K562 (cell line): ENCODE results near the gene BTBD2. TPM values are rescaled to one million over a fixed set of nuclear protein-coding genes. Genes with fewer than 3 reads are reported as not detected.

ENCODE experiments used
- ATAC-seq: fragments of 200-7000 bp; cut with Tn5 transposase; 3 replicates; pipeline ENCODE4 v1.9.1; 2020; ENCODE audit warnings: moderate library complexity
- BruUV-seq: library from RNA; stranded (reverse); fragments of 400-500 nt; replicated peaks from 2 replicates; lab custom pipeline; 2021; lab: Mats Ljungman, UMichigan
- CTCF ChIA-PET: fragments of 300-600 bp; formaldehyde crosslinking; extraction: SDS; loops from one replicate; lab custom pipeline; 2021; ENCODE audit warnings: low intra/inter-chr PET ratio; lab: Yijun Ruan, JAX
- POLR2A ChIA-PET: fragments of 300-600, 350-650 bp; sonication (Branson Sonifier 250); formaldehyde crosslinking; extraction: SDS; loops from one replicate; lab custom pipeline; 2021; ENCODE audit warnings: antibody characterized with exemption, inconsistent platforms; lab: Yijun Ruan, JAX
- DNase-seq, 4 experiments: peaks; one replicate each; pipeline versions ENCODE4 v3.0.0 to v3.0.0-alpha.2; 2011 to 2018; ENCODE audit warnings: low spot score in 3 of 4, mixed read lengths in 3 of 4; ENCODE audit errors: extremely low read depth in 1 of 4
- FAIRE-seq: peaks from 2 replicates; lab custom pipeline; 2011; peaks lifted over from hg19 to GRCh38; lab: Jason Lieb, UNC
- H2AFZ ChIP-seq: 2 replicates; pipeline ENCODE4 v1.6.0; 2011; ENCODE audit warnings: low read depth, low read length, control low read depth, inconsistent platforms
- H3K27ac ChIP-seq: fragments of 200-600 bp; 3 replicates; pipeline ENCODE4 v1.8.0; 2011; ENCODE audit warnings: low read depth, mild to moderate bottlenecking, control low read depth, inconsistent platforms, low read length, moderate library complexity, mixed read lengths; ENCODE audit errors: extremely low read depth
- H3K27me3 ChIP-seq, 2 experiments: fragments of 300-600 bp in 1 of 2; 2 replicates in 1 of 2; 3 replicates in 1 of 2; pipeline versions ENCODE4 v1.6.0 to v1.8.0; 2011; ENCODE audit warnings: inconsistent platforms in 2 of 2, low read length in 2 of 2, mild to moderate bottlenecking in 1 of 2, mixed read lengths in 1 of 2, moderate library complexity in 1 of 2; ENCODE audit not compliant: control insufficient read depth in 2 of 2, insufficient read depth in 2 of 2
- H3K36me3 ChIP-seq: fragments of 300-600 bp; 3 replicates; pipeline ENCODE4 v1.8.0; 2011; ENCODE audit warnings: mild to moderate bottlenecking, low read length, inconsistent platforms; ENCODE audit not compliant: control insufficient read depth, insufficient read depth
- H3K4me1 ChIP-seq, 2 experiments: fragments of 200-600 bp in 1 of 2; replicated peaks in 1 of 2; 2 replicates in 1 of 2; 3 replicates in 1 of 2; pipeline versions ENCODE4 v1.5.1 to v1.8.0; 2011; ENCODE audit warnings: inconsistent platforms in 2 of 2, low read length in 2 of 2, mild to moderate bottlenecking in 1 of 2, mixed read lengths in 1 of 2, moderate library complexity in 1 of 2; ENCODE audit not compliant: control insufficient read depth in 2 of 2, insufficient read depth in 2 of 2
- H3K4me2 ChIP-seq: 2 replicates; pipeline ENCODE4 v1.6.1; 2011; ENCODE audit warnings: low read length, control low read depth, inconsistent platforms, mixed read lengths; ENCODE audit not compliant: insufficient read depth
- H3K4me3 ChIP-seq: fragments of 200-600 bp; sonication (generic), shearing (Covaris generic); 2 replicates; pipeline ENCODE4 v1.5.1; 2016; ENCODE audit warnings: control low read depth, inconsistent platforms
- H3K79me2 ChIP-seq: fragments of 200-600 bp; 3 replicates; pipeline ENCODE4 v1.8.0; 2011; ENCODE audit warnings: low read length, inconsistent platforms; ENCODE audit not compliant: control insufficient read depth, insufficient read depth
- H3K9ac ChIP-seq, 2 experiments: 2 replicates each; pipeline versions ENCODE4 v1.6.0 to v1.6.1; 2011; ENCODE audit warnings: low read depth in 2 of 2, low read length in 2 of 2, control low read depth in 1 of 2, inconsistent platforms in 1 of 2, mild to moderate bottlenecking in 1 of 2, mixed read lengths in 1 of 2; ENCODE audit not compliant: insufficient read depth in 1 of 2
- H3K9me1 ChIP-seq: one replicate; pipeline ENCODE4 v1.6.0; 2011; ENCODE audit warnings: inconsistent platforms, mild to moderate bottlenecking, low read length, moderate library complexity; ENCODE audit not compliant: control insufficient read depth, insufficient read depth
- H3K9me3 ChIP-seq: replicated peaks from 2 replicates; pipeline ENCODE4 v1.5.1; 2011; ENCODE audit warnings: low read depth, low read length, inconsistent platforms; ENCODE audit not compliant: control insufficient read depth, insufficient read depth
- H4K20me1 ChIP-seq: replicated peaks from 2 replicates; pipeline ENCODE4 v1.6.1; 2011; ENCODE audit warnings: low read length, inconsistent platforms, mixed read lengths; ENCODE audit not compliant: control insufficient read depth, insufficient read depth
- HMGN3 ChIP-seq: IDR thresholded peaks from 2 replicates; pipeline ENCODE4 v1.6.1; 2011; ENCODE audit warnings: borderline replicate concordance, low read depth, mild to moderate bottlenecking, mixed read lengths, low read length; ENCODE audit not compliant: insufficient read length; ENCODE audit errors: extremely low read depth
- HNRNPL ChIP-seq: fragments of 200-400 bp; formaldehyde crosslinking; IDR thresholded peaks from 2 replicates; pipeline ENCODE4 v1.6.1; 2017; ENCODE audit warnings: low read depth, mild to moderate bottlenecking, low read length
- POLR2G ChIP-seq: fragments of 200-400 bp; formaldehyde crosslinking; IDR thresholded peaks from 2 replicates; pipeline ENCODE4 v1.6.1; 2017; ENCODE audit warnings: low read depth, mild to moderate bottlenecking, antibody characterized with exemption, low read length, moderate library complexity
- WGBS: fragments of 100-300 bp; shearing (Covaris generic); methylation state at CpG from one replicate; pipeline ENCODE4 v1.1.6; 2016; ENCODE audit warnings: low coverage, mixed read lengths; ENCODE audit not compliant: insufficient coverage; ENCODE audit errors: missing lambda C conversion rate; 5-methylcytosine and 5-hydroxymethylcytosine counted together
- in situ Hi-C: fragments of 300-500 bp; cut with MboI; formaldehyde crosslinking; loops from 4 replicates; pipeline ENCODE4 v1.15.0; 2018; ENCODE audit warnings: inconsistent platforms, mixed read lengths
- intact Hi-C: fragments of 100-400 bp; cut with micrococcal nuclease; formaldehyde crosslinking; loops from 2 replicates; pipeline ENCODE4 v1.14.2; 2022
- polyA plus RNA-seq, 8 experiments: library from polyadenylated mRNA; depleted of rRNA in 4 of 8; stranded (reverse) in 5 of 8; unstranded in 3 of 8; fragments of >200 nt; fragmentation: Nextera tagmentation in 2 of 8; fragmentation: Illumina TruSeq in 1 of 8; extraction: Ambion mirVana in 2 of 8; extraction: Trizol in 1 of 8; gene quantifications; 2 replicates each; pipeline versions ENCODE4 v1.2.1 to v1.2.3, GENCODE V29; 2011 to 2014; ENCODE audit warnings: inconsistent platforms in 1 of 8, missing spikeins in 1 of 8
- total RNA-seq, 7 experiments: library from RNA; depleted of rRNA in 6 of 7; stranded (reverse); fragments of >200 nt in 6 of 7; fragmentation: Illumina TruSeq in 2 of 7; extraction: Trizol in 2 of 7; gene quantifications; 2 replicates each; pipeline versions ENCODE4 v1.2.1 to v1.2.3, GENCODE V29; 2011 to 2021; ENCODE audit warnings: low replicate concordance in 1 of 7

The BTBD2 gene
- total and polyA plus RNA-seq, 9 of the 15 experiments (the other 6 are each of a cell fraction or from before 2014, with no cell fraction given): 0.10 to 15.6 (median 6.9) TPM

DNA sequence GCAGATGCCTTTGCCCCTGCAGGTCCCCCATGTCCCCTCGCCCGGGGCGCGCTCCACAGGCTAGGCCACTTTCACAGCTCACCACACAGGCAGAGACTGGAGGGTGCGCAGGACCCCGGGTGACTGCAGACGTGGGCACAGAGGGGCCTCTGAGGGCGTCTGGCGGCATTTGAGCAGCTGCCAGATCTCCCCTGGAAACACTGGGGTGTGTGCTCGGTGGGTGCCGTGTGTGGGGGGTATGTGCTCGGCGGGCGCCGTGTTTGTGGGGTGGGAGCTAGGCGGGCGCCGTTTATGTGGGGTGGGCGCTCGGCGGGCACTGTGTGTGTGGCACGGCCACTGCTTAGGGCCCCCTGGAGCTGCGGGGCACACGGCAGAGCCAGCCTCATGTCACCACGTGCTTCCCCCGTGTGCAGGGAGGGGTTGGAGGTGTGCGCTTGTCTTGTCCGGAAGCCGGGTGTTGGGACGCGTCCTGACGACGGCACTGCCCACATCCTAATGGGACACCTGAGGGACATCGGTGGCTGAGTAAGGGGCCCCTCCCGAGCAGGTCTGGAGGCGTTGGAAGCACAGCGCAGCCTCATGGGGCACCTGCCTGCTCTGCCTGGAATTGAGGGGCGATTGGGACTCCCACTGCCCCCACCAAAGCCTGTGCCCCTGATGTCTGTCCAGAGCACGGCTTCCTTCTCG is 57.8 kb downstream of the BTBD2 start:
- intact Hi-C loops: no loop called here
- Histone ChIP-seq H3K9ac (no peak overlapping the region; a peak in 1 of 4 replicates), H3K4me2 (no peak overlapping the region), H3K4me1 (peaks cover 0 to 70% of the 10 kb centered on the region in 2 experiments; a peak in 2 of 5 replicates), H2AFZ (no peak overlapping the region), H3K79me2 (peaks cover 75% of the 10 kb centered on the region), H3K36me3 (peaks cover 36% of the 10 kb centered on the region; the same call in 1 of the 3 replicates), H3K9me3 (no peaks in the 10 kb centered on the region), H3K4me3 (no peak overlapping the region), H3K9me1 (no peaks in the 10 kb centered on the region), H3K27ac (no peak overlapping the region), H3K27me3 (no peaks in the 10 kb centered on the region), H4K20me1 (peaks cover 18% of the 10 kb centered on the region)
- CTCF ChIA-PET: no interaction called here
- TF ChIP-seq HNRNPL: peak; percentile 37; the same call in 1 of the 2 replicates
- TF ChIP-seq POLR2G: 0 out of 2 replicates have a peak, but pooled peaks have one; percentile 10
- no peak for TF ChIP-seq HMGN3
- FAIRE-seq (no peak), ATAC-seq (no peak), DNase-seq (no peak)
- 82% methylated on average over 27 of the region's 40 CpGs for WGBS
- in situ Hi-C loops: no loop called here
- POLR2A ChIA-PET: interaction anchor here (1.1 kb wide), 1 partner anchor 10 kb away, joined by 4 read pairs; no protein-coding TSS in a partner anchor
- no TSS peak for BruUV-seq
